Gastroesophageal sphincter (tissue), 3 donors: Measurements from ENCODE around the gene CISD3.

Source experiments
- CTCF ChIP-seq, 4 experiments: fragments of 200-600 bp in 2 of 4; fragments of 450-650 bp in 2 of 4; sonication (generic) in 1 of 4; IDR thresholded peaks; one replicate each; pipeline ENCODE4 v1.5.1; 2017 to 2019; ENCODE audit warnings: antibody characterized with exemption in 4 of 4, mild to moderate bottlenecking in 2 of 4, moderate library complexity in 2 of 4
- POLR2A ChIP-seq, 2 donors: fragments of 450-650 bp; IDR thresholded peaks; one replicate each; pipeline ENCODE4 v1.6.1; 2017; ENCODE audit warnings: antibody characterized with exemption in 2 of 2, mild to moderate bottlenecking in 2 of 2, moderate library complexity in 1 of 2
- POLR2AphosphoS5 ChIP-seq: sonication (generic); formaldehyde crosslinking; IDR thresholded peaks from one replicate; pipeline ENCODE4 v1.6.1; 2017; ENCODE audit warnings: antibody characterized with exemption

GRCh38 chr17:38761612-38762011, 31.5 kb downstream of the CISD3 start:
- TF ChIP-seq CTCF (IDR thresholded peaks at IDR 0.05) (no peak), POLR2A (IDR thresholded peaks at IDR 0.05) (no peak), POLR2AphosphoS5 (no peak)
